ENCODE results near the gene ASTN1.
"Not testable (repeated sequence)": the region's sequence is repeated elsewhere in the genome, so short reads cannot be mapped to it uniquely, and the experiment has no call there.

ASTN1 gene

GRCh38 chr1:177082855-177083693 lies 81.4 kb downstream of the ASTN1 start:
- H3K4me3 ChIP-seq (ENCODE audit: low read depth, low read length): no peak overlapping the region
- H3K27ac ChIP-seq: no peak overlapping the region
- TF ChIP-seq CTCF (IDR thresholded peaks at IDR 0.05; ENCODE audit: low read depth, low read length, missing control alignments): no peak
- no peaks in the 10 kb centered on the region for H3K36me3 ChIP-seq (replicated peaks)
- in situ Hi-C loops (cut with HindIII; ENCODE audit: low pct_ligation_motif_present, low sequenced_read_pairs): no loop called here
- H3K27me3 ChIP-seq (replicated peaks): no peaks in the 10 kb centered on the region
- no peak for DNase-seq

DNA sequence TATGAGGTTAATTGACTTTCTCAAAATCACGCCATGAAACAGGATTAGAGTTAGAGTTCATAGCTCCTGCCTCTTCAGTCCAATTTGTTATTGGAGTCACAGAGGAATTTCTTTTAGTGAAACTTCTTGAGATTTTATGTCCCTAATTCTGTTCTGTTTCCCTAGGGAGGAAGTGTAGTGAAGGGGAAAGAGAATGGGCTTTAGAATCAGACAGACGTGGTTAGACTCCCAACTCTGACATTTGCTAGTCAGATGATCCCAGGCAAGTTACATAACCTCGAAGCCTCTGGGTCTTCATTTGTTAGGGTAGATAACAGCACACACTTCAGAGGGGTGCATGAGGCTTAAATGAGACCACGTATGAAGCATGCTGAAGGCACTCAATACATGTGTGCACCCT lies 83.9 kb downstream of the ASTN1 start:
- DNase-seq: no peak
- no peak for TF ChIP-seq CTCF (IDR thresholded peaks at IDR 0.05; ENCODE audit: low read depth, low read length, missing control alignments)

GRCh38 chr1:177077734-177078499 lies 86.6 kb downstream of the ASTN1 start:
- in situ Hi-C loops (cut with HindIII; ENCODE audit: low pct_ligation_motif_present, low sequenced_read_pairs): no loop called here
- no peak for DNase-seq
- Histone ChIP-seq H3K27me3 (replicated peaks) (no peaks in the 10 kb centered on the region), H3K4me3 (ENCODE audit: low read depth, low read length) (no peak overlapping the region), H3K36me3 (replicated peaks) (no peaks in the 10 kb centered on the region), H3K27ac (no peak overlapping the region)
- no peak for TF ChIP-seq CTCF (IDR thresholded peaks at IDR 0.05; ENCODE audit: low read depth, low read length, missing control alignments)

More for the DNA sequence above, 83.9 kb downstream of the ASTN1 start:
- Histone ChIP-seq H3K27ac (no peak overlapping the region), H3K27me3 (replicated peaks) (no peaks in the 10 kb centered on the region), H3K36me3 (replicated peaks) (no peaks in the 10 kb centered on the region), H3K4me3 (ENCODE audit: low read depth, low read length) (no peak overlapping the region)
- in situ Hi-C loops (cut with HindIII; ENCODE audit: low pct_ligation_motif_present, low sequenced_read_pairs): no loop called here

GRCh38 chr1:177077006-177077405 lies 87.5 kb downstream of the ASTN1 start:
- Histone ChIP-seq H3K27ac (no peak overlapping the region), H3K27me3 (replicated peaks) (no peaks in the 10 kb centered on the region), H3K36me3 (replicated peaks) (no peaks in the 10 kb centered on the region), H3K4me3 (ENCODE audit: low read depth, low read length) (no peak overlapping the region)
- no peak for TF ChIP-seq CTCF (IDR thresholded peaks at IDR 0.05; ENCODE audit: low read depth, low read length, missing control alignments)
- DNase-seq: no peak
- in situ Hi-C loops (cut with HindIII; ENCODE audit: low pct_ligation_motif_present, low sequenced_read_pairs): no loop called here

DNA sequence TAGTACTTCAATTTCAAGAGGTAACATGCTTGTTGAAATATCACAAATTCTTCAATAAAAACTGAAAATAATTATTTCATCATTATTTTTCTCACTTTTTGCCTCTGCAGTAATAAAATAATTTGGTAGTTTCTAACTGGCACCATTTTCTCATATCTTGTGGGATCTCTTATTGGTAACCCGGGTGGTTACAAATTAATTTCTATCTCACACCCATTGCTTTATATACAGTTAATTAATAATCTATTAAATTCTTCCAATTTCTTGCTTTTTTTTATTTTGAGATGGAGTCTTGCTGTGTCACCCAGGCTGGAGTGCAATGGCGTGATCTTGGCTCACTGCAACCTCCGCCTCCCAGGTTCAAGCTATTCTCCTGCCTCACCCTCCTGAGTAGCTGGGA lies 89.7 kb downstream of the ASTN1 start:
- in situ Hi-C loops (cut with HindIII; ENCODE audit: low pct_ligation_motif_present, low sequenced_read_pairs); H3K27ac ChIP-seq; DNase-seq; H3K27me3 ChIP-seq (replicated peaks); H3K36me3 ChIP-seq (replicated peaks); H3K4me3 ChIP-seq (ENCODE audit: low read depth, low read length): not testable (repeated sequence)

DNA sequence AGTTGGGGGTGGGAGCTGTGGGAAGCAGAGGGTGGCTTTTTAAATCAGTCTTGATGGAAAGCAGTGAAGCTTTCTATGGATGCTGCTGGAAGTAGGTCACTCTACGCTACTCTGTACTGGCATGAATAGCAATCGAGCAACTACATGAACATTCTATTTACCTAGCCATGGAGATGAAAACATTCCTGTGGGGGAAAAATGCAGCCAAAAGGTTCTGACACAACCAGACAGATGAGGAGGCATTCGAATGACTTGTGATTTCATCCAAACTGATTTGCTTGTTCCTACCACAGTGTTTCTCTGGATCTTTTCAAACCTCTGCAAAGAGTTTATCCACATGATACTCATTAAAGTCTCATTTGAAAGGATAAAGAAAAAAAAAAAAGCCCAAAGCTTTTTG lies 95.0 kb downstream of the ASTN1 start:
- no peak overlapping the region for H3K27ac ChIP-seq
- in situ Hi-C loops (cut with HindIII; ENCODE audit: low pct_ligation_motif_present, low sequenced_read_pairs): no loop called here
- TF ChIP-seq CTCF (IDR thresholded peaks at IDR 0.05; ENCODE audit: low read depth, low read length, missing control alignments): no peak
- no peaks in the 10 kb centered on the region for H3K27me3 ChIP-seq (replicated peaks)
- H3K4me3 ChIP-seq (ENCODE audit: low read depth, low read length): no peak overlapping the region
- H3K36me3 ChIP-seq (replicated peaks): no peaks in the 10 kb centered on the region
- no peak for DNase-seq

Measured in brain microvascular endothelial cell (primary cell).